GM12878 (cell line): ENCODE data around the gene ATXN1. TPM values are rescaled to one million over a fixed set of nuclear protein-coding genes. Genes with fewer than 3 reads are reported as not detected.
"Not testable (repeated sequence)": the region's sequence is repeated elsewhere in the genome, so short reads cannot be mapped to it uniquely, and the experiment has no call there.

Source experiments
- ATAC-seq: fragments of 200-7000 bp; cut with Tn5 transposase; 3 replicates; pipeline ENCODE4 v1.9.1; 2020; ENCODE audit warnings: mild to moderate bottlenecking, moderate library complexity
- BruUV-seq: library from RNA; stranded (reverse); fragments of 400-500 nt; replicated peaks from 2 replicates; lab custom pipeline; 2021; lab: Mats Ljungman, UMichigan
- CTCF ChIA-PET: fragments of 300-600 bp; sonication (Branson Sonifier 250); formaldehyde crosslinking; extraction: SDS; loops from one replicate; lab custom pipeline; 2021; ENCODE audit warnings: inconsistent platforms; lab: Yijun Ruan, JAX
- POLR2A ChIA-PET: fragments of 350-600 bp; formaldehyde crosslinking; extraction: SDS; loops from one replicate; lab custom pipeline; 2021; ENCODE audit warnings: inconsistent platforms; lab: Charles Lee
- RAD21 ChIA-PET: fragments of 300-600 bp; sonication (Branson Sonifier 250); formaldehyde crosslinking; loops from one replicate; lab custom pipeline; 2023; ENCODE audit warnings: antibody characterized with exemption; ENCODE audit not compliant: unreplicated experiment; lab: Charles Lee
- SMC1A ChIA-PET: fragments of 300-600 bp; sonication (Branson Sonifier 250); formaldehyde crosslinking; loops from one replicate; lab custom pipeline; 2023; ENCODE audit not compliant: unreplicated experiment, uncharacterized antibody; lab: Charles Lee
- DNase-seq: peaks from one replicate; pipeline ENCODE4 v3.0.0-alpha.2; 2011; ENCODE audit warnings: low read depth, low spot score
- FAIRE-seq: peaks from 3 replicates; lab custom pipeline; 2011; peaks lifted over from hg19 to GRCh38; lab: Jason Lieb, UNC
- H2AFZ ChIP-seq: 2 replicates; pipeline ENCODE4 v1.6.0; 2011; ENCODE audit warnings: low read depth, low read length, control low read depth; ENCODE audit not compliant: control insufficient read depth
- H3K27ac ChIP-seq: 2 replicates; pipeline ENCODE4 v1.5.1; 2011; ENCODE audit warnings: control low read depth; ENCODE audit not compliant: control insufficient read depth, insufficient read depth
- H3K27me3 ChIP-seq, 2 experiments: replicated peaks in 1 of 2; 2 replicates each; pipeline versions ENCODE4 v1.6.0 to v1.6.1; 2011; ENCODE audit warnings: low read length in 1 of 2; ENCODE audit not compliant: control insufficient read depth in 2 of 2, insufficient read depth in 2 of 2
- H3K36me3 ChIP-seq, 2 experiments: 2 replicates each; pipeline ENCODE4 v1.5.1; 2011; ENCODE audit warnings: low read length in 1 of 2; ENCODE audit not compliant: control insufficient read depth in 2 of 2, insufficient read depth in 2 of 2
- H3K4me1 ChIP-seq: 2 replicates; pipeline ENCODE4 v1.6.1; 2011; ENCODE audit warnings: mild to moderate bottlenecking, low read length, moderate library complexity, mixed read lengths; ENCODE audit not compliant: control insufficient read depth, insufficient read depth
- H3K4me2 ChIP-seq: 2 replicates; pipeline ENCODE4 v1.6.0; 2011; ENCODE audit warnings: control low read depth; ENCODE audit not compliant: control insufficient read depth, insufficient read depth
- H3K4me3 ChIP-seq: fragments of 200-600 bp; sonication (generic); 2 replicates; pipeline ENCODE4 v1.5.1; 2016
- H3K79me2 ChIP-seq: 2 replicates; pipeline ENCODE4 v1.6.0; 2011; ENCODE audit warnings: low read length; ENCODE audit not compliant: control insufficient read depth, insufficient read depth
- H3K9ac ChIP-seq: 2 replicates; pipeline ENCODE4 v1.8.0; 2011; ENCODE audit warnings: low read length, control low read depth, mixed read lengths; ENCODE audit not compliant: control insufficient read depth, insufficient read depth
- H3K9me3 ChIP-seq: replicated peaks from 3 replicates; pipeline ENCODE4 v1.5.1; 2011; ENCODE audit warnings: mild to moderate bottlenecking, low read length; ENCODE audit not compliant: control insufficient read depth, insufficient read depth
- H4K20me1 ChIP-seq: 2 replicates; pipeline ENCODE4 v1.6.0; 2011; ENCODE audit not compliant: control insufficient read depth, insufficient read depth
- CBFB ChIP-seq: IDR thresholded peaks from 2 replicates; pipeline ENCODE4 v1.6.1; 2016; ENCODE audit warnings: antibody characterized with exemption, low read depth
- PAX8 ChIP-seq: fragments of 450-650 bp; IDR thresholded peaks from 2 replicates; pipeline ENCODE4 v1.6.1; 2017; ENCODE audit warnings: mild to moderate bottlenecking, moderate library complexity
- SREBF2 ChIP-seq: IDR thresholded peaks from 2 replicates; pipeline ENCODE4 v1.6.1; 2012; ENCODE audit warnings: mild to moderate bottlenecking, low read length
- WGBS: methylation state at CpG from one replicate; pipeline ENCODE4 v1.1.6; 2016; ENCODE audit warnings: low lambda C conversion rate; ENCODE audit not compliant: insufficient replicate concordance, insufficient coverage; ENCODE audit errors: missing lambda C conversion rate; 5-methylcytosine and 5-hydroxymethylcytosine counted together
- in situ Hi-C: fragments of 300-500 bp; cut with MboI; formaldehyde crosslinking; loops from 9 replicates; pipeline ENCODE4 v1.14.3; 2018; ENCODE audit warnings: mixed read lengths
- intact Hi-C: fragments of 100-400 bp; cut with micrococcal nuclease; formaldehyde crosslinking; loops from one replicate; pipeline ENCODE4 v1.14.2; 2022; ENCODE audit not compliant: unreplicated experiment
- polyA plus RNA-seq, 11 experiments: library from polyadenylated mRNA; depleted of rRNA in 4 of 11; unstranded in 6 of 11; stranded (reverse) in 5 of 11; fragments of >200 nt; fragmentation: Nextera tagmentation in 4 of 11; fragmentation: Illumina TruSeq in 1 of 11; extraction: Ambion mirVana in 4 of 11; extraction: Trizol in 1 of 11; gene quantifications; 1 replicate in 1 of 11; 2 replicates in 10 of 11; pipeline versions ENCODE4 v1.2.1 to v1.2.3, GENCODE V29; 2011 to 2016; ENCODE audit warnings: inconsistent platforms in 2 of 11, missing spikeins in 2 of 11, low read depth in 1 of 11
- total RNA-seq, 4 experiments: library from RNA; depleted of rRNA in 3 of 4; stranded (reverse); fragments of >200 nt in 3 of 4; fragmentation: Illumina TruSeq in 1 of 4; extraction: Trizol in 1 of 4; gene quantifications; 2 replicates each; pipeline versions ENCODE4 v1.2.1 to v1.2.3, GENCODE V29; 2013 to 2021

The ATXN1 gene
- total and polyA plus RNA-seq, 10 of the 15 experiments (the other 5 are each of a cell fraction or from before 2014, with no cell fraction given) = 12.2 to 51.2 (median 20.5) TPM

DNA sequence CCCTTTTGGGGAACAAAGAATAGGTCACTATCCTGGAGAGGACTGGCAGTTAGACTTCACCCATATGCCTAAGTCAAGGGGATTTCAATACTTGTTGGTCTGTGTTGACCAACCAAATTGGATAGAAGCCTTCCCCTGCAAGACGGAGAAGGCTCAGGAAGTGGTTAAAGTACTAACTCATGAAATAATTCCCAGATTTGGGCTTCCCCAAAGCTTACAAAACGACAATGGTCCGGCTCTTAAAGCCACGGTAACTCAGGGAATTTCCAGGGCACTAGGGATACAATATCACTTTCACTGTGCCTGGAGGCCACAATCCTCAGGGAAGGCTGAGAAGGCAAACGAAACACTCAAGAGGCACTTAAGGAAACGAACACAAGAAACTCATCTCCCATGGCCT, 299.8 kb downstream of the ATXN1 start:
- no peak overlapping the region for H3K9ac ChIP-seq
- H2AFZ ChIP-seq = no peak overlapping the region
- no peak overlapping the region for H3K4me2 ChIP-seq
- H3K27ac ChIP-seq = no peak overlapping the region
- in situ Hi-C loops (no loop called here), intact Hi-C loops (no loop called here)
- no peaks in the 10 kb centered on the region; the same call in 1 of the 2 replicates for H3K79me2 ChIP-seq
- no peaks in the 10 kb centered on the region for H3K4me1 ChIP-seq
- TF ChIP-seq PAX8 = no peak
- TF ChIP-seq SREBF2 = no peak
- TF ChIP-seq CBFB = no peak
- BruUV-seq = no TSS peak
- H3K27me3 ChIP-seq = no peaks in the 10 kb centered on the region
- ChIA-PET CTCF (no interaction called here), RAD21 (no interaction called here), POLR2A (no interaction called here), SMC1A (interaction anchor here (1.3 kb wide), 1 partner anchor 12 kb away, joined by 3 read pairs; no protein-coding TSS in a partner anchor)
- FAIRE-seq (no peak), ATAC-seq (no peak), DNase-seq (no peak)
- H3K9me3 ChIP-seq = peaks cover 2% of the 10 kb centered on the region; the same call in 1 of the 3 replicates
- peaks cover 0 to 6% of the 10 kb centered on the region in 2 experiments; a peak in 2 of 4 replicates for H3K36me3 ChIP-seq
- WGBS = 56% methylated on average over 6 of the region's 6 CpGs
- H4K20me1 ChIP-seq = no peaks in the 10 kb centered on the region
- H3K4me3 ChIP-seq = no peak overlapping the region

DNA sequence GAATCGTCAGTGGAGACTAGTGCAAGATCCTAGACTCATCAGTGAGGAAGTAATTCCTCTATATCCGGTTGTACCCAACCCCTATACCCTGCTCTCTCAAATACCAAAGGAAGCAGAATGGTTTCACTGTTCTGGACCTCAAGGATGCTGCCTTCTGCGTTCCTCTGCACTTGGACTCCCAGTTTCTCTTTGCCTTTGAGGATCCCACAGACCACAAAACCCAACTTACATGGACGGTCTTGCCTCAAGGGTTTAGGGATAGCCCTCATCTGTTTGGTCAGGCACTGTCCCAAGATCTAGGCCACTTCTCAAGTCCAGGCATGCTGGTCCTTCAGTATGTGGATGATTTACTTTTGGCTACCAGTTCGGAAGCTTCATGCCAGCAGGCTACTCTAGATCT, 301.8 kb downstream of the ATXN1 start:
- H3K4me1 ChIP-seq, RAD21 ChIA-PET, H2AFZ ChIP-seq, H3K9ac ChIP-seq, DNase-seq, H3K4me3 ChIP-seq, H3K9me3 ChIP-seq, intact Hi-C loops, H3K27ac ChIP-seq, H3K36me3 ChIP-seq, H3K27me3 ChIP-seq, H3K4me2 ChIP-seq, POLR2A ChIA-PET, H3K79me2 ChIP-seq, FAIRE-seq, in situ Hi-C loops, CTCF ChIA-PET, BruUV-seq, H4K20me1 ChIP-seq, ATAC-seq: not testable (repeated sequence)
- WGBS = 50% methylated on average over 5 of the region's 5 CpGs
- SMC1A ChIA-PET = interaction anchor here (6.9 kb wide), 1 partner anchor 11 kb away, joined by 37 read pairs; no protein-coding TSS in a partner anchor
